GM12801 (cell line): Measurements from ENCODE around the gene PPP2R2B.

Experiments
- CTCF ChIP-seq: IDR thresholded peaks from one replicate; pipeline ENCODE4 v1.5.1; 2011; ENCODE audit warnings: control low read depth; ENCODE audit not compliant: insufficient read length; ENCODE audit errors: extremely low read depth

The PPP2R2B gene

DNA sequence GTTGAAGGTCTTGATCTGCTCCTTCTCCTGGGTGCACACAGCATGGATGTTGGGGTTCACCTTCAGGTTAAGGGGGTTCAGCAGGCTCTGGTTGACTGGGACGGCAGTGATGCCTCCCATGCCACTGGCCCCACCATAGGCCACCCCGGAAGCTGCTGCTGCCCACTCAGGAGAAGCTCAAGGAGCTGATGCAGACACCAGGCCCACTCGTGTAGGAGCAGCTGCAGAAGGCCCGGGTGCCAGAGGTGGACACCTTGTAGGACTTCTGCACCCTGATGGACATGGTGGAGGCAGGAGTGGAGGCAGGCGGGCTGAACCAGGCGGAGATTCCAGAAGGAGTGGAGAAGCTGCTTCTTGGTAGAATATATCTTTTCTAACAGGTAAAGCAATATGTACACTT, 171.2 kb downstream of the PPP2R2B start:
- no peak for TF ChIP-seq CTCF

DNA sequence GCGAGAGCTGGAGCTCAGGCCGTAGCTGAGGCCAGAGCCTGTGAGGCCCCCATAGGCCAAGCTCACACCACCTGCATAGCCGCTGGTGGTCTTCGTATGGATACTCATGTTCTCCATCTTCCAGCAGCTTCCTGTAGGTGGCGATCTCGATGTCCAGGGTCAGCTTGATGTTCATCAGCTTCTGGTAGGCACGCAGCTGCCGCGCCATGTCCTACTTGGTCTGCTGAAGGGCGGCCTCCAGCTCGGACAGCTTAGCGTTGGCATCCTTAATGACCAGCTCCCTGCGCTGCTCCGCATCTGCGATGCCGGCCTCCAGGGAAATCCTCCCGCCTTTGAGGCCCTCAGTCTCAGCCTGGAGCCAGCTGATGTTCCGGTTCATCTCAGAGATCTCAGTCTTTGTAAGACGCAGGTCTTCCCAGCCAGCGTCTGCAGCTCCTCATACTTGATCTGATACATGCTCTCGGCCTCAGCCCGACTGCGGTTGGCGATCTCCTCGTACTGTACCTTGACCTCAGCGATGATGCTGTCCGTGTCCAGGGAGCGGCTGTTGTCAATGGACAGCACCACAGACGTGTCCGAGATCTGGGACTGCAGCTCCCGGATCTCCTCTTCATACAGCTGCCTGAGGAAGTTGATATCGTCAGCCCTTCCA, 172.1 kb downstream of the PPP2R2B start:
- TF ChIP-seq CTCF, result no peak

DNA sequence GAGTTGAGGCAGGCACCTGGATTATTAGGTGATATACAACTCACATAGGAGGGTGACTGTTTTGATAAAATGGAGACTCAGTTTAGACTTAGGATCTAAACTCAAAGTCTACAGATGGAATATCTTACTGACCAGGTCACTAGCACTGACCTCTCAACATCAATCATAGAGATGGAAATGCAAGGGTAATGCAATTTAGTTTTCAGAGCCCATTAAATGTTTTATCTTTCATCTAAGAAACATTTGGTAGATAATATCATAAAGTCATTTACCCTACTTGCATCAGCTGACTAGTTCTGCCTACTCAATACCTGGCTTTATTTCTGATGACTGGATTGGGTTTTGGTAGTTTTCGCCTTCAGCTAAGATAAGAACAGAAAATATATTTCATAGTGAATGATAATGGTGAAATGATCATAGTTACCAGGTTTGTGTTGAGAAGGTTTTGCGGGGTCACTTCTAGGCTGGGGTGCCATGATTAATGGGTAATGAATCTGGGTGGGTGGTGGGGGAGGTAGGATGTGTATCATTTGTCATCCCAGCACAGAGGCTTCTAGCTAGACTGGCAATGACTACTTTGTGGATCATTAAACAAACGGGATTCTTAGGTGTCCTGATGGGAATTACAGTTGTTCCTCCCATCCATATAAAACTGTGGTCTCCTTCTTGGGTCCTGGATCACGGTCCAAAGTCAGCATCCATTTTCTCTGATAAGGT, 173.4 kb downstream of the PPP2R2B start:
- no peak for TF ChIP-seq CTCF

GRCh38 chr5:146703899-146704298, 174.7 kb downstream of the PPP2R2B start:
- no peak for TF ChIP-seq CTCF

- no peak for TF ChIP-seq CTCF
These were observed 175.1 kb downstream of the PPP2R2B start for GRCh38 chr5:146703499-146703898.

- no peak for TF ChIP-seq CTCF
These were observed 178.7 kb downstream of the PPP2R2B start for GRCh38 chr5:146699664-146700418.

- TF ChIP-seq CTCF, result no peak
These were observed 179.4 kb downstream of the PPP2R2B start for GRCh38 chr5:146699138-146699537.
